Esophagus muscularis mucosa (tissue), 4 donors: ENCODE measurements around the gene CEP112. TPM values are rescaled to one million over a fixed set of nuclear protein-coding genes. Genes with fewer than 3 reads are reported as not detected.

Experiments
- DNase-seq: peaks from one replicate; pipeline ENCODE4 v3.0.0-alpha.2; 2017; ENCODE audit errors: extremely low spot score
- H3K27ac ChIP-seq, 4 donors: fragments of 200-600 bp; sonication (generic); replicated peaks in 1 of 4; 1 replicate in 3 of 4; 2 replicates in 1 of 4; pipeline ENCODE4 v1.5.1; 2016 to 2019; ENCODE audit warnings: mild to moderate bottlenecking in 1 of 4
- H3K27me3 ChIP-seq, 4 donors: fragments of 200-600 bp; sonication (generic); one replicate each; pipeline versions ENCODE4 v1.5.1 to v1.6.0; 2016 to 2019
- H3K36me3 ChIP-seq, 4 donors: fragments of 200-600 bp; sonication (generic); one replicate each; pipeline ENCODE4 v1.5.1; 2016 to 2019
- H3K4me1 ChIP-seq, 4 donors: fragments of 200-600 bp; sonication (generic); one replicate each; pipeline ENCODE4 v1.5.1; 2016 to 2019
- H3K4me3 ChIP-seq, 4 donors: fragments of 200-600 bp; sonication (generic); 1 replicate in 2 of 4; 2 replicates in 2 of 4; pipeline ENCODE4 v1.5.1; 2016 to 2019; ENCODE audit warnings: mild to moderate bottlenecking in 4 of 4, moderate library complexity in 1 of 4
- H3K9me3 ChIP-seq, 4 donors: fragments of 200-600 bp; sonication (generic); 1 replicate in 3 of 4; 2 replicates in 1 of 4; pipeline ENCODE4 v1.5.1; 2016 to 2019
- CTCF ChIP-seq, 3 experiments: fragments of 200-600 bp in 2 of 3; fragments of 450-650 bp in 1 of 3; sonication (generic) in 2 of 3; IDR thresholded peaks; one replicate each; pipeline ENCODE4 v1.5.1; 2017 to 2019; ENCODE audit warnings: antibody characterized with exemption in 3 of 3, mild to moderate bottlenecking in 2 of 3, moderate library complexity in 1 of 3
- EP300 ChIP-seq: sonication (generic); formaldehyde crosslinking; IDR thresholded peaks from one replicate; pipeline ENCODE4 v1.6.1; 2017; ENCODE audit warnings: antibody characterized with exemption
- POLR2A ChIP-seq: fragments of 450-650 bp; IDR thresholded peaks from one replicate; pipeline ENCODE4 v1.6.1; 2017; ENCODE audit warnings: antibody characterized with exemption, moderate library complexity, mild to moderate bottlenecking, low read depth
- POLR2AphosphoS5 ChIP-seq, 2 donors: sonication (generic); formaldehyde crosslinking; IDR thresholded peaks; one replicate each; pipeline ENCODE4 v1.6.1; 2017; ENCODE audit warnings: antibody characterized with exemption in 2 of 2
- WGBS: methylation state at CpG from one replicate; pipeline ENCODE4 v1.1.5; 2018; 5-methylcytosine and 5-hydroxymethylcytosine counted together
- intact Hi-C: fragments of 100-400 bp; cut with DNase I; formaldehyde crosslinking; loops from one replicate; pipeline ENCODE4 v1.15.1; 2023
- total RNA-seq, 4 donors: library from RNA; depleted of rRNA; stranded (reverse); fragments of >200 nt; gene quantifications; one replicate each; pipeline versions ENCODE4 v1.1.0 to v1.2.1, GENCODE V29; 2016

The CEP112 gene
- total RNA-seq, 4 donors from 2014 or later, result 17.0 to 24.7 (median 23.2) TPM

GRCh38 chr17:65660078-65660477, 531.9 kb downstream of the CEP112 start:
- intact Hi-C loops, result no loop called here
- H3K36me3 ChIP-seq, result no peaks in the 10 kb centered on the region
- H3K27ac ChIP-seq, result no peak overlapping the region
- TF ChIP-seq CTCF (IDR thresholded peaks at IDR 0.05), result no peak
- TF ChIP-seq POLR2A, result no peak
- TF ChIP-seq EP300, result no peak
- TF ChIP-seq POLR2AphosphoS5 (IDR thresholded peaks at IDR 0.05), result no peak
- DNase-seq, result no peak
- no peaks in the 10 kb centered on the region for H3K27me3 ChIP-seq
- H3K4me1 ChIP-seq, result peaks cover 0 to 21% (median 14%) of the 10 kb centered on the region in 4 donors
- 67% methylated on average over 1 of the region's 1 CpG for WGBS
- no peak overlapping the region for H3K4me3 ChIP-seq
- no peaks in the 10 kb centered on the region for H3K9me3 ChIP-seq

DNA sequence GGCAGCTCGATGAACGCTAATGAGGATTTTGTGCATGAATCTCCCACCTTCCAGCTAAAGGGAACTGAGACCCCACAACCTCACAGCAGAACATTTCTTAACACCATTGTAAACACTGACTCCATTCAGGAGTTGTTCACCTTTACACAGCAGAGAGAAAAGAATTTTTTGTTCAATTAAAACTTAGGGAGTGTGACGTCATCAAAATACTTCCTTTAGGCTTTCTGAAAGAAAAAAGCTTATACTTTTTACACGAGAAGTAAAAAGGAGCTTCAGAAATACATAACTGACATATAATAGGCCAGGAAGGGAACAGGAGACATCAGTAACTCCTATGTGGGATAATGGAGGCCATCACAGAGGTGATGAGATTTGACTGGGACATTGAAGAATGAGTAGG, 532.4 kb downstream of the CEP112 start:
- no peaks in the 10 kb centered on the region for H3K36me3 ChIP-seq
- TF ChIP-seq EP300 (no peak), POLR2A (no peak), CTCF (IDR thresholded peaks at IDR 0.05) (no peak), POLR2AphosphoS5 (IDR thresholded peaks at IDR 0.05) (no peak)
- WGBS, result 95% methylated on average over 4 of the region's 4 CpGs
- no peaks in the 10 kb centered on the region for H3K9me3 ChIP-seq
- H3K4me3 ChIP-seq, result no peak overlapping the region
- no peaks in the 10 kb centered on the region for H3K27me3 ChIP-seq
- H3K27ac ChIP-seq, result no peak overlapping the region
- peaks cover 0 to 21% (median 12%) of the 10 kb centered on the region in 4 donors for H3K4me1 ChIP-seq
- intact Hi-C loops, result no loop called here
- DNase-seq, result no peak

GRCh38 chr17:65657251-65657828, 534.6 kb downstream of the CEP112 start:
- Histone ChIP-seq H3K9me3 (no peaks in the 10 kb centered on the region), H3K27me3 (no peaks in the 10 kb centered on the region), H3K4me1 (peaks cover 0 to 6% (median 3%) of the 10 kb centered on the region in 4 donors), H3K27ac (no peak overlapping the region), H3K4me3 (no peak overlapping the region), H3K36me3 (no peaks in the 10 kb centered on the region)
- DNase-seq, result no peak
- no peak for TF ChIP-seq POLR2A
- no peak for TF ChIP-seq EP300
- no peak for TF ChIP-seq POLR2AphosphoS5 (IDR thresholded peaks at IDR 0.05)
- no peak for TF ChIP-seq CTCF (IDR thresholded peaks at IDR 0.05)
- intact Hi-C loops, result no loop called here
- WGBS, result 89% methylated on average over 2 of the region's 2 CpGs

DNA sequence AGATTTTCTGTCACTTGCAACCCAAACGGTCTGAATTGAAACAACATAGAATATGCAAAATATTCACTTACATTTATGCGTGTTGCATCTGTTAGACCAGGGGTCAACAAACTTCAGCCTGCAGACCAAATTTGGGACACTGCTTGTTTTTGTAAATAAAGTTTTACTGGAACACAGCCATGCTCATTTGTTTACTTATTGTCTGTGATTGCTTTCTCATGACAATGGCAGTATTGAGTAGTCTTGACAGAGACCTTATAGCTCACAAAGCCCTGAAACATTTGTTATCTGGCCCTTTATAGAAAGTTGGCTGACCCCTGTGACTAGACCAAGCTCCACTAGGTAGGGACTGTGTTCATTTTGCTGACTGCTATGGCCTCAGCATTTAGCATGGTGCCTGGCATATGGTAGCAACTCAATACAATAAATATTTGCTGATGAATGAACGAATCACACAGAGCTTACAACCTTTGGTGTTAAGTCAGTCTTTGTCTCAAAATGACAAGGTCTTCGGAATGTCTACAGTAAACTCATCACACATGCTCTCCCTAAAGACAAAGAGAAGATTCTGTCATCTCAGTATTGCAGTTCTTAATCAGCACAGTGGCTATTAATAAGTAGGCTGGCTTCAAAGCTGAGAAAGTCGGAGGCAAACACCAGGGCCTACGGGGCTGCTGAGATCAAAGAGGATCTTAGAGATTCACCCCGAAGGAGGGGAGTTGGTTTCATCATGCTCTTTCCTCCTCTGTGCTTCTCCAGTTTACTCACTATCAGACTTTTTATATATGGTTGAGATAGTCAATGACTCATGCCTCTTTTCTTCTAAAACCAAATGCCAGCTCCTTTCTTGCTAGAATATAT, 535.3 kb downstream of the CEP112 start:
- Histone ChIP-seq H3K4me1 (no peaks in the 10 kb centered on the region), H3K4me3 (no peak overlapping the region), H3K9me3 (no peaks in the 10 kb centered on the region), H3K27me3 (no peaks in the 10 kb centered on the region), H3K36me3 (no peaks in the 10 kb centered on the region), H3K27ac (no peak overlapping the region)
- WGBS, result 68% methylated on average over 7 of the region's 7 CpGs
- intact Hi-C loops, result no loop called here
- no peak for DNase-seq
- no peak for TF ChIP-seq POLR2A
- no peak for TF ChIP-seq CTCF (IDR thresholded peaks at IDR 0.05)
- no peak for TF ChIP-seq POLR2AphosphoS5 (IDR thresholded peaks at IDR 0.05)
- no peak for TF ChIP-seq EP300
